DLD1 (cell line): ENCODE results near the gene AK2.
"Not testable (repeated sequence)": the region's sequence is repeated elsewhere in the genome, so short reads cannot be mapped to it uniquely, and the experiment has no call there.

Source experiments
- in situ Hi-C: cut with HindIII; loops from 2 replicates; pipeline ENCODE4 v1.10.0; 2017; ENCODE audit warnings: low sequenced_read_pairs

The AK2 gene

DNA sequence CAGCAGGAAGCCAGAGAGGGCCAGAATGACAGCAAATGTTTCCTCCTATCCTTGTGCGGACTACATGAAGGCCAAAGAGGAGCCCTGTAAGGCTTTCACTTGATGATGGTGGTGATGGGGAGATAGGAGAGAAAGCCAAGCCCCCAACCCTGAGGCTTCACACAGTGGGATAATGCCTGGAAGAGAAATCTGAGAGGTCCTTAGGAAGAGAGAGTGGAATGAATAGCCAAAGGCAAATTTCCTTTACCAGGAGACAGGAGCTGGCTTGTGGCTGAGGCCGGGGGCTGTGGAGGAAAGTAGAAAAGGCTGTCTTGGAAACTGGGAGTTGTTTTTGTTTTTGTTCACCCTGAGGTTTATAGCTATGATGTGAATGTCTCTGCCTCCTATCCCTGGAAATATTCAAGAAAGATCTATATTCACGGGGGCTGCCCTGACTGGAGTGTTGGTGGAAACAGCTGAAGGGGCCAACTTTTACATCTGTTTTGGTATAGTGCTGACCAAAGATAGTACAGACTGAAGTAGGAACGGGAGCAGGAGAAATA is 59.1 kb downstream of the AK2 start:
- in situ Hi-C loops = no loop called here

DNA sequence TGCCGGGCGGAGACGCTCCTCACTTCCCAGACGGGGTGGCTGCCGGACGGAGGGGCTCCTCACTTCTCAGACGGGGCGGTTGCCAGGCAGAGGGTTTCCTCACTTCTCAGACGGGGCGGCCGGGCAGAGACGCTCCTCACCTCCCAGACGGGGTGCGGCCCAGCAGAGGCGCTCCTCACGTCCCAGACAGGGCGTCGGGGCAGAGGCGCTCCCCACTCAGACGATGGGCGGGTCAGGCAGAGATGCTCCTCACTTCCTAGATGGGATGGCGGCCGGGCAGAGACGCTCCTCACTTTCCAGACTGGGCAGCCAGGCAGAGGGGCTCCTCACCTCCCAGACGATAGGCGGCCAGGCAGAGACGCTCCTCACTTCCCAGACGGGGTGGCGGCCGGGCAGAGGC is 61.6 kb downstream of the AK2 start:
- in situ Hi-C loops = not testable (repeated sequence)

GRCh38 chr1:32973458-32973857 is 63.2 kb downstream of the AK2 start:
- in situ Hi-C loops = not testable (repeated sequence)

- in situ Hi-C loops = no loop called here
These were observed 63.8 kb downstream of the AK2 start for GRCh38 chr1:32972814-32973428.

GRCh38 chr1:32971576-32971975 is 65.1 kb downstream of the AK2 start:
- in situ Hi-C loops = no loop called here

DNA sequence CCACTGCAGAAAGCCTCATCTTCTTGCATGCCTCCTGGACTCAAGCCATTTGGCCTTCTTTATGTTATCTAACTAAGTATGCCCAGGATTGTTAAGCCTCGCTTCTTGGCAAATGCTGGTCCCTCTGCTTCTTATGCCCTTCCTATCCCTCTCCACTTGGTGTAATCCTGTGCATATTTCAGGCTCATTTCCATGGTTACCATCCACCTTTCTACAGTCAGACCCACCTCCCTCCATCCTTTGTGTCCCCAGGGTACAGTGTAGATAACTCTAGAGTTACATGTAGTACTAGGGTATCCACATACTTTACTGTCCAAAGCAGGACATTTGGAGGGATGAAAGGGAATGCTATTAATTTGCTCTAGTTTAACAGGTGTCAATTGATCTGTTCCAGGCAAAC is 65.5 kb downstream of the AK2 start:
- in situ Hi-C loops = no loop called here

DNA sequence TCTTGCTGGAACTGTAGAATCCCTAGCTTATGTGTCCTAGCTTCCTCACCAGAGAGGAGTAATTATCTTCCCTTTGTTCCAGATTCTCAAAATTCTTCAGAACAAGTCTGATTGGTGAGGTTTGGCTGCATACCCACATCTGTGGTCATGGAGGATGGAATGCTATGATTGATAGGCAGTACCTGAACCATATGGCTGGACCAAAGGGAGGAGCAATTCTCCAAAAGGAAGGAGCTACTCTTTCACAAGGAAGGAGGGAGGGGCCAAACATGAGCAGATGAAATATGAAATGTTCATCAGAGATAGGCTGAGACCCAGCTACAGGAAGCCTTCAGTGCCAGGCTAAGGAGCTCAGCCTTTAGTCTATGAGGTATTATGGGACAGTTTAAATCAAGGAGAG is 67.1 kb downstream of the AK2 start:
- in situ Hi-C loops = no loop called here

- in situ Hi-C loops = no loop called here
These were observed 68.7 kb downstream of the AK2 start for GRCh38 chr1:32967888-32968568.

DNA sequence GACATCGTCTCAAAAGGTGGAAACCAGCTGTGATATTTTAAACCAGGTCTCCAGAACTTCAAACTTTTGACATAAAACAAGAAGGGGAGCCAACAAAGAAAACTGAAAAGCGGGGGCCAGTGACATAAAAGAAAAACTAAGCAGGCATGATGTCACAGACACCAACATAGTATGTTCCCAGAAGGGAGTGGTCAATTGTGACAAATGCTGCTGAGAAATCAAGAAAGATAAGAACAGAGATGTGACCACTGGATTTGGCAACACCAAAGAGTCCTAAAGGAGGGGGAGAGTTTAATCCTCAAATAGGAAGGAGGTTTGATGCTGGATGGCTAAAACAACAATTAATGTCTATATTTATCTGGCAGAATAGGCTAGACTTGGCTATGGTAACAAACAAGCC is 69.8 kb downstream of the AK2 start:
- in situ Hi-C loops = no loop called here

GRCh38 chr1:32965251-32965747 is 71.4 kb downstream of the AK2 start:
- in situ Hi-C loops = no loop called here

DNA sequence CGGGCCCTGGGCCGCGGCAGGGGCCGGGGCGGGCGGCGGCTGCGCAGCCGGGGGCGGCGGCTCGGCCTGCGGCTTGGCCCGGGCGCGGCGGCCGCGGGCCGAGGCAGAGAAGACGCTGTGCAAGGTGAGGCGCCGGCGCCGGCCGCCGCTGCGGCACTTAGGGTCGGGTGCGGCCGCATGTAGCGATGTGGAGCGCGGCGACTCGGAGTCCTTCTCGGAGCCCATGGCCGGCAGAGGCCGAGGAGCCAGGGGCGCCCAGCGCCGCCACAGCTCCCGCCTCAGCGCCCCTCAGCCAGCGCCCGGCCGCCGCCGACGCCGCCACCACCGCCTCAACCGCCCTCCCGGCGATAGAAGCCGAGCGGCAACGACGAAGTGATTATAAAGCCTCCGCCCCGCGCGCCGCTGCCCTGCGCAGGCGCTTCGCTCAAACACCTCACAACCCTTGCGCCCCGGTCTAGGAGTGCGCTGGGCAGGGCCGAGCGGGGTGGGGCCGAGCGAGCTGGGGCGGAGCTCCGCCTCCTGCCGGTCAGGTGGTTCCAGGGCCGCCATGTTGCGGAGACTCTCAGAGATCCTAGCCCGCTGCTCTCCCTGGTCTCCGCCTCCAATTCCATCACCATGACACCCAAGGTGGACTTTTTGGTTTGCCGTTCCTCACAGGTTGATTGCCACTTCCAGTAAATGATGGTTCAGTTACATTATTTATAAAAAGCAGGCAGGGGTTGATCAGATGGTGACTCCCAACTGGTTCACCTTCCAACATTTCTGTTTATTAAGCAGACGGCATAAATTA is 72.0 kb downstream of the AK2 start, which contains the start of gene RNF19B:
Gene RNF19B (minus strand): TSS at position 349 of the 790 bp plus-strand sequence. CDS start 124 bp downstream, at position 225.
- in situ Hi-C loops = no loop called here

- in situ Hi-C loops = no loop called here
These were observed 72.8 kb downstream of the AK2 start for GRCh38 chr1:32963746-32964460.

DNA sequence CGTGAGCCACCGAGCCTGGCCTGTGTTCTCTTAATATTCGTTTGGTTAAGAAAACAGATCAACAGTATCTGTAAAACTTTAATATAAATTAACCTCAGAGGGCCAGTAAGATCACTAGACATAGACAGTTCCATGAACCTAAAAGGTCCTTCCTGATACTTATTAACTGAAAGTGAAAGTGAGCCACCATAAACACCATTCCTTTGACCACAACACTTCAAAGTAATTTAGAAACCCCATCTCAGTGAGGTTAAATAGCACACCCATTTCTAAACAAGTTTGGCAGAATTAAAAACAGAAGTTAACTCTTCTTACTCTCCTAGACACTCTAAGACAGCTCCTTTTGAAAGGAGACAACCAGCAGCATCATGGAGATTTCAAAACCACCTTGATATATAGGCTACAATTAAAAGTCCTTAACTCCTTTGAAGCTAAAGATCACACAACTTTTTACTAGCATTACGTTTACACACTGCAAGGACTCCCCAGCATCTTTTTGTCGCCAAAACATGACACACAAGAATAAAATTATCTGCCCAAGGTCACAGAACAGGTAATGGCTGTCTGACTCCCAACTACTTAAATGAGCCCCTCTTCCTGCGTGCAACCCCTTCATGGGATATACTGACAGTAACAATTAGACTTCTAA is 74.3 kb downstream of the AK2 start:
- in situ Hi-C loops = no loop called here

- in situ Hi-C loops = no loop called here
These were observed 75.8 kb downstream of the AK2 start for GRCh38 chr1:32960819-32961355.

DNA sequence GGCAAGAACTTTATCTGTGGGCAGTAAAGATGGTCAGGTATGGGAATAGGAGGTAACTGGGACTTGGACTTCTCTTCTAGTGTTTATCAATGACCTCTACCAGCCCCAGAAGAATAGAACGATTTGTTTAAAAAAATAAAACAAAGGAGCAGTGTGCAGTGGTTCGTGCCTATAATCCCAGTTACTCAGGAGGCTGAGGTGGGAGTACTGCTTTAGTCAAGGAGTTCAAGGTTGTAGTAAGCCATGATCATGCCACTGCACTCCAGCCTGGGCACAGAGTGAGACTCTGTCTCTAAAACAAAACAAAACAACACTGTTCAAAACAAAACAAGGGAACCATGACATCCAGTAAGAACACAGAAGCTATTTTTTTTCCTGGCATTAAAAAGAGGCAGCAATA is 76.3 kb downstream of the AK2 start:
- in situ Hi-C loops = no loop called here

DNA sequence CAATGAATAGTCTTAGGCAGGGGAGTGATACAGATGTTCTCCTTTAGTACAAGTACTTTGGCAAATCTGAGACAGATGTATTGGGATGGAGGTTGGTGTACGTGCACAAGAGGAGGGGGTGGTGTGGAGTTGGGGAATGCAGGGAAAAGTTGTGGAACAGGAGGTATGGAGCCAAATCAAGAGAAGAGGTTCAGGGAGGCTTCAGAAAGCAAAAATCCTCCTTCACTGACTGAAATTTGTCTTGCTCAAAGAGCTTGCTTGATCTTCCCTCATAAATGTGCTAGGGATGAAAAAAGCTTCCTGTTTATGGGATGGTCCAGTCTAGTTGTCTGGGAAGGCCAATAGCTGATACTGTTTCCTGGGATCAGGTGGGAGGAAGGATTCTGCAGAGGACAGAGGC is 77.9 kb downstream of the AK2 start:
- in situ Hi-C loops = no loop called here
